ENCODE data around the gene BMPR2.

DNA sequence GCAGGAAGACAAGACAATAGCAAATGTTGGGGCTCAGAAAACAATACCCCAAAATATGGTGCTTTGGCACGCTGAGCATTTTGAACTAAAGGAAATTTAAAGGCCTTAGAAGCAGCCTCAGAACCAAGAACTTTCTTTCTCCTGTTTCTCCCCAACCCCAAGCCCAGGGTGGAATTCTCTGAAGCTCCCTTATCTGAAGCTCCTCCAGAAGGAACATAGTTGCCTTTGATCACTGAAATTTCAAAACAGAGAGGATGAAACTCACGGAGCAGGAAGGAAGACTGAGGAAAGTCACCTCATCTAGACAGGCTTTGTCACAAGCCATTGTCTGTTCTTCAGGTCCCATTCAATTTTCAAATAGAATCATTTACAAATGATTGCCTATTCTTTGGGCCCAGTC lies 15.5 kb upstream of the BMPR2 start:
- TF ChIP-seq EP300 (IDR thresholded peaks at IDR 0.05; ENCODE audit: borderline replicate concordance) (no peak), YY1 (IDR thresholded peaks at IDR 0.05; ENCODE audit: low read depth) (no peak), NFIC (IDR thresholded peaks at IDR 0.05) (no peak), TAF1 (IDR thresholded peaks at IDR 0.05; ENCODE audit: low read depth) (no peak), RAD21 (IDR thresholded peaks at IDR 0.05; ENCODE audit: low read depth) (no peak), EGR1 (IDR thresholded peaks at IDR 0.05) (no peak), FOXM1 (IDR thresholded peaks at IDR 0.05; ENCODE audit: borderline replicate concordance, low read depth) (no peak), CREB1 (IDR thresholded peaks at IDR 0.05; ENCODE audit: low read depth) (no peak), CEBPB (IDR thresholded peaks at IDR 0.05) (no peak), TCF12 (IDR thresholded peaks at IDR 0.05; ENCODE audit: low read depth) (no peak), TEAD4 (IDR thresholded peaks at IDR 0.05) (no peak)
- TF ChIP-seq, protein P1, sequence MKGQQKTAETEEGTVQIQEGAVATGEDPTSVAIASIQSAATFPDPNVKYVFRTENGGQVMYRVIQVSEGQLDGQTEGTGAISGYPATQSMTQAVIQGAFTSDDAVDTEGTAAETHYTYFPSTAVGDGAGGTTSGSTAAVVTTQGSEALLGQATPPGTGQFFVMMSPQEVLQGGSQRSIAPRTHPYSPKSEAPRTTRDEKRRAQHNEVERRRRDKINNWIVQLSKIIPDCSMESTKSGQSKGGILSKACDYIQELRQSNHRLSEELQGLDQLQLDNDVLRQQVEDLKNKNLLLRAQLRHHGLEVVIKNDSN (IDR thresholded peaks at IDR 0.05) = no peak
- TF ChIP-seq, protein P2, sequence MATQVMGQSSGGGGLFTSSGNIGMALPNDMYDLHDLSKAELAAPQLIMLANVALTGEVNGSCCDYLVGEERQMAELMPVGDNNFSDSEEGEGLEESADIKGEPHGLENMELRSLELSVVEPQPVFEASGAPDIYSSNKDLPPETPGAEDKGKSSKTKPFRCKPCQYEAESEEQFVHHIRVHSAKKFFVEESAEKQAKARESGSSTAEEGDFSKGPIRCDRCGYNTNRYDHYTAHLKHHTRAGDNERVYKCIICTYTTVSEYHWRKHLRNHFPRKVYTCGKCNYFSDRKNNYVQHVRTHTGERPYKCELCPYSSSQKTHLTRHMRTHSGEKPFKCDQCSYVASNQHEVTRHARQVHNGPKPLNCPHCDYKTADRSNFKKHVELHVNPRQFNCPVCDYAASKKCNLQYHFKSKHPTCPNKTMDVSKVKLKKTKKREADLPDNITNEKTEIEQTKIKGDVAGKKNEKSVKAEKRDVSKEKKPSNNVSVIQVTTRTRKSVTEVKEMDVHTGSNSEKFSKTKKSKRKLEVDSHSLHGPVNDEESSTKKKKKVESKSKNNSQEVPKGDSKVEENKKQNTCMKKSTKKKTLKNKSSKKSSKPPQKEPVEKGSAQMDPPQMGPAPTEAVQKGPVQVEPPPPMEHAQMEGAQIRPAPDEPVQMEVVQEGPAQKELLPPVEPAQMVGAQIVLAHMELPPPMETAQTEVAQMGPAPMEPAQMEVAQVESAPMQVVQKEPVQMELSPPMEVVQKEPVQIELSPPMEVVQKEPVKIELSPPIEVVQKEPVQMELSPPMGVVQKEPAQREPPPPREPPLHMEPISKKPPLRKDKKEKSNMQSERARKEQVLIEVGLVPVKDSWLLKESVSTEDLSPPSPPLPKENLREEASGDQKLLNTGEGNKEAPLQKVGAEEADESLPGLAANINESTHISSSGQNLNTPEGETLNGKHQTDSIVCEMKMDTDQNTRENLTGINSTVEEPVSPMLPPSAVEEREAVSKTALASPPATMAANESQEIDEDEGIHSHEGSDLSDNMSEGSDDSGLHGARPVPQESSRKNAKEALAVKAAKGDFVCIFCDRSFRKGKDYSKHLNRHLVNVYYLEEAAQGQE (IDR thresholded peaks at IDR 0.05; ENCODE audit: low read depth) = no peak
- TF ChIP-seq, protein P3, sequence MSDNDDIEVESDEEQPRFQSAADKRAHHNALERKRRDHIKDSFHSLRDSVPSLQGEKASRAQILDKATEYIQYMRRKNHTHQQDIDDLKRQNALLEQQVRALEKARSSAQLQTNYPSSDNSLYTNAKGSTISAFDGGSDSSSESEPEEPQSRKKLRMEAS (IDR thresholded peaks at IDR 0.05) = no peak

All from Ishikawa (cell line).